NCI-H748 (cell line): ENCODE data around the gene SF3A1.

Source experiments
- DNase-seq: peaks from one replicate; lab custom pipeline; 2025; ENCODE audit not compliant: unreplicated experiment; lab: John Stamatoyannopoulos, UW

SF3A1 gene

DNA sequence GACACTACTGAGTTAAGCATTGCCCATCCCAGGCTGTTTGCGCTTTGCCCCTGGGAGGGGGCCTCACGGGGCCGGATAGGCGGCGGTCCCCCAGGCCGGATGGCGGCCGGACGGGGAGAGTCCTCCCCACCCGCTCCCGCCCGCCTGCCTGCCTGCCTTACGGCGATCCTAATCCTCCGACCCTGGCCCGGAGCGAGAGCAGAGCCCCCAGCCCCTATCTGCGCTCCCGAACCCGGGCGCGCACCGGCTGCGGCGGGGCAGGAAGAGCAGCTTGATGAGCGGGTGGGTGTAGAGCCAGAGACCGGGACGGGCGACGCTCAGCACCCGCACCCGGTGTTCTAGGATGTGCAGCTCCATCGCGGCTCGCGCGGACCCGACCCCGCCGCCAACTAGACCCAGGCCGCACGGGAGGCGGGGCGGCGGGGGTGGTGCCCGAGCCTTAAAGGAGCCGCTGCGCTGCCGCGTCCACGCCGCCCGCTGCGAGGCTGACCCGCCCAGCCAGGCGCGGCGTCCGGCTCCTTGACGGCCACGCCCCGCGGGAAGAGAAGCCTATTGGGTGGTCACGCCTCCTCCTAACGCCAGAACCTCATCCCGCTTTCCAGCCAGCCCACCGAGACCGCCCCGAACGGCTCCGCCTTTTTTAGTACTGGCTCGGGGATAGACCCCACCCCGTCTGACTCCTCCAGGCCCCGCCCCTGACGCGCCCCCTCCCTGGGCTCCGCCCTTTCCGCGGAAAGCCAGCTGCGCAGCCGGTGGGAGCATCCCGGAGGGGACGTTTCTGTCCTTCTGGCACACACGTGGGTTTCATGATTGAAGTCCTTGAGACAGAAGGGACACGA lies 67.3 kb downstream of the SF3A1 start, which contains the start of gene CASTOR1:
Gene CASTOR1, minus strand, starts transcription at position 365 of the 839 bp plus-strand sequence. Its CDS starts 8 bp downstream, at position 357.
- DNase-seq = peak; percentile 95

DNA sequence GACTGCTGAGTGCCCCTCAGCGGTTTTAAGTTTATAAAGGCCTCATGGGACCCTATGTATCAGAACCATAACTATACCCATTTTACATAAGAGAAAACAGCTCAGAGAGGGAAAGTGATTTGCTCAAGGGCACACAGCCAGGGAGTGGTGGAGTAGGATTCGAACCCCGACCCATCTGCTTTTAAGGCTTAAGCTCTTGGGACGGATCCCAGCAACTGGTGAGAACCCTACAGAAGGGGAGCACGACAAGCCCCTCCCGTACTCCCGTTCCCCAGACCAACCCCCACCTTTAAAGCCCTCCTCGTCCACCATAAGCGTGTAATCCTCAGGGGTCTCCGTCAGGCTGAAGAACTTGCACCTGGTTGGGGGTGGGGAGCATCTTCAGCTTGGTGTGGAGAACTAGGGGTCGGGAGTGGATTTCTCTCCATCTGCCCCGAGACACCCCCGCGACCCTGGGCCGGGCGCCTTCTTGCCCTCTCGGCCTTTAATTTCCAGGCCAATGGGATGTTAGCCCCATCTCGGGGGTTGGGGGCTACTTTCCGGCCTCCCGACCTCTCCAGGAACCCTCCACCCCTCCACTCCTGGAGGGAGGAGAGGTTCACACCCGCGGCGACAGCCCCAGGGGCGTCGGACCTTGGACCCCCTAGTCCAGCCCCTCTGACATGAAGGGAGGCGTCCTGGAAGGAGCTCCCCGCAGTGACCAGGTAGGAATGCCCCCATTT lies 68.1 kb downstream of the SF3A1 start:
- DNase-seq = no peak

DNA sequence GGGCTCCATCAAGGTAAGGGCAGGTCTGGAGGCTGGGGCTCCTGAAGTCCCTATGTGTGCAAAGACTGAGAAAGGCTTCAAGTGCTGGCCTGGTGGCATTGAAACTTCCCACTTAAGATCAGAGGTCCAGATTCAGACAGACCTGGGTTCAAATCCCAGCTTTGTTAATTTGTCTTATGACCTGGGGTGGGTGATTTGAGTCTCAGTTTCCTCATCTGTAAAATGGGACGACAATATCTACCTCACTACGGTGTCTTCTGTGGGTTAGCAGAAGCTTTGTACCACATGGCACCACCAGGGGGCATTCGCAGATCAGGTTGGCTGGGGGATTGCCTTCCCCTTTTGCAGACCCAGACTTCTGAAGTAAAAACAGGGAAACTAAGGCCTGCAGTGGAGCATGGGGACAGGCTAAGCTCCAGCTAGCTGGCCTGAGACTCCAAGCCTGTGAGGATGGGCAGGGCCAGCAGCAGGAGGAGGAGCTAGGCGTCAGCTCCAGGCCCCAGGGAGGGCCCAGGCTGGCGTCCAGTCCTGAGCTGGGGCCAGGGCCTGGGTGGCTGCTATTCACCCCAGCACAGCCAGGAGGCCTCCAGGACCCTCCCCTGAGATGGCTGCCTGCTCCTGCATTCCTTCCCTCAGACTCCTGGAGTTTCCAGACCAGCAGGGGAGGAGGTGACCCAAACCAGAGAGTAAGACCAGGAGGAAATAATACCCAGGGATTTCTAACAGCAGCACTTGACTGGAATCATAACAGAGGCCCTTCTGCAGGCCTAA lies 68.9 kb downstream of the SF3A1 start:
- peak; percentile 64 for DNase-seq

GRCh38 chr22:30286813-30287647 lies 69.7 kb downstream of the SF3A1 start:
- peak; percentile 52 for DNase-seq

DNA sequence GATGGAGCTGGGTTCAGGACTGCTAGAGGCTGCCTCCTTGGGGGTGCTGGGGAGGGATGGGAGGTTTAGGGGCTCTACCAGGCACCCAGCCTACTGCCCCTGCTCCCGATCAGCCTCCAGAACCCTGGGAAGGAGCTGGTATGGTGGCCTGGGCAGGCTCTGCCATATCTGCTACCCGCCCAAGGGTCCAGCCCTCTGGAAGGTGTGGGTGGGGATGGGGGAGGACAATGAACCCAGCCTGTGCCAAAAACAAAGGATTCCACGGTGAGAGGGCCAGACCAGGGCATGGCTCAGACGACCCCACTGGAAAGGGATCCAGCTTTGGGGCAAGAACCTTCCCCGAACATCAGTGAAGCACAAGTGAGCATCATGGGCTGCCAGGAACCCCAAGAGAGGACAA lies 70.4 kb downstream of the SF3A1 start:
- DNase-seq = no peak

DNA sequence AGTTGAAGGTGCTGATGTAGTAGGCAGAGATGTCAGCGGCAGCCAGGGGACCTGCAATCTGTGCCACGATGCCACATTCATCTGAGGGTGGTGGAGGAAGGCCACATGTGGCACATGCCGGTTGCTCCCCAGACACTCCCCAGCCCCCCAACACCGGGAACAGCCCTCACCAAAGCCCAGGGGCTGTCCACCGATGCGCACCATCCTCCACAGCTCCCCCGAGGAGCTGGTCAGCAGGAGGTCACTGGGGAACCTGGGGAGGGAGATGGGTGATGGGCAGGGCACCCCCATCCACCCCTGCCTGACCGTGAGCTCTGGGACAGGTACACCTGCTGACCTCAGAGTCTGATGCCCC lies 70.9 kb downstream of the SF3A1 start:
- DNase-seq = no peak

- DNase-seq = no peak
These were observed 71.4 kb downstream of the SF3A1 start for GRCh38 chr22:30285176-30285845.

- no peak for DNase-seq
These were observed 72.0 kb downstream of the SF3A1 start for GRCh38 chr22:30284666-30285065.

- DNase-seq = no peak
These were observed 72.5 kb downstream of the SF3A1 start for GRCh38 chr22:30284172-30284571.

DNA sequence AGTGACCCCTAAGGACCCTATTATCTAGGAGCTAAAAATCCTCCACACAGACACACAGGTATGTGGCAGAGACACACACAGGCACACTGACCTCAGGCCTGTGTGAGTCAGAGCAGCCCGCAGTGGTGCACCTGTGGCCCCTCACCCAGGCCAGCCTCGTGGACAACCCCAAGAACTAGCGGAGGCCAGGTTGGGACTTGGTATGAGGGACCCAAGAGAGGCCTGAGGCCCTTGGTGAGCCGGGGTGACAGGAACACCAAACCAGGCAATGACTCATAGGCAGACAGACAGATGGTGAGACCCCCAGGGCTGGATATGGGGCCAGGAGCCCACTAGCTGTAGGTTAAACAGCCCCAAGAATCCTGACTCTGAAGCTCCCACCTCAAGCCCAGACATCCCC lies 73.4 kb downstream of the SF3A1 start:
- no peak for DNase-seq

GRCh38 chr22:30282616-30283046 lies 74.1 kb downstream of the SF3A1 start:
- DNase-seq = no peak
